Mesendoderm (in vitro differentiated cells): ENCODE results near the gene GALNT5.

ENCODE experiments used
- DNase-seq: peaks from one replicate; pipeline ENCODE4 v3.0.0; 2013
- H2AK5ac ChIP-seq: 2 replicates; pipeline ENCODE4 v1.6.1; 2013; ENCODE audit warnings: low read length, inconsistent platforms
- H2BK120ac ChIP-seq: 2 replicates; pipeline ENCODE4 v1.6.1; 2013; ENCODE audit warnings: low read depth, mild to moderate bottlenecking, low read length, moderate library complexity, mixed read lengths
- H2BK15ac ChIP-seq: replicated peaks from 2 replicates; pipeline ENCODE4 v1.6.1; 2013; ENCODE audit warnings: low read depth, mild to moderate bottlenecking, moderate library complexity
- H2BK5ac ChIP-seq: 2 replicates; pipeline ENCODE4 v1.6.1; 2013; ENCODE audit warnings: low read length, inconsistent platforms
- H3K18ac ChIP-seq: 2 replicates; pipeline ENCODE4 v1.6.1; 2013; ENCODE audit warnings: mild to moderate bottlenecking, low read length, mixed read lengths
- H3K23ac ChIP-seq: one replicate; pipeline ENCODE4 v1.6.1; 2013; ENCODE audit warnings: low read length
- H3K27ac ChIP-seq: 2 replicates; pipeline ENCODE4 v1.5.1; 2013; ENCODE audit warnings: low read depth, mild to moderate bottlenecking, inconsistent platforms, low read length, moderate library complexity
- H3K27me3 ChIP-seq: 2 replicates; pipeline ENCODE4 v1.6.1; 2013; ENCODE audit warnings: low read length, control low read depth, mild to moderate bottlenecking, inconsistent platforms; ENCODE audit not compliant: insufficient read depth, poor library complexity
- H3K36me3 ChIP-seq: 2 replicates; pipeline ENCODE4 v1.6.1; 2013; ENCODE audit warnings: low read length, inconsistent platforms; ENCODE audit not compliant: control insufficient read depth, insufficient read depth
- H3K4ac ChIP-seq: one replicate; pipeline ENCODE4 v1.6.1; 2013; ENCODE audit warnings: low read depth, mild to moderate bottlenecking, low read length, moderate library complexity
- H3K4me1 ChIP-seq: 2 replicates; pipeline ENCODE4 v1.6.1; 2013; ENCODE audit warnings: low read depth, low read length, inconsistent platforms; ENCODE audit not compliant: control insufficient read depth
- H3K4me2 ChIP-seq: 2 replicates; pipeline ENCODE4 v1.6.1; 2013; ENCODE audit warnings: low read length
- H3K4me3 ChIP-seq: 2 replicates; pipeline ENCODE4 v1.5.1; 2013; ENCODE audit warnings: mild to moderate bottlenecking, low read length
- H3K56ac ChIP-seq: one replicate; pipeline ENCODE4 v1.6.1; 2013; ENCODE audit warnings: low read length
- H3K79me1 ChIP-seq: 2 replicates; pipeline ENCODE4 v1.6.1; 2013; ENCODE audit warnings: low read length, inconsistent platforms
- H3K79me2 ChIP-seq: 2 replicates; pipeline ENCODE4 v1.6.1; 2013; ENCODE audit warnings: mild to moderate bottlenecking, low read length; ENCODE audit not compliant: control insufficient read depth, insufficient read depth
- H3K9ac ChIP-seq: 2 replicates; pipeline ENCODE4 v1.6.1; 2013; ENCODE audit warnings: low read length, inconsistent platforms
- H4K5ac ChIP-seq: one replicate; pipeline ENCODE4 v1.6.1; 2013; ENCODE audit warnings: low read length
- H4K8ac ChIP-seq: one replicate; pipeline ENCODE4 v1.6.1; 2013; ENCODE audit warnings: low read depth, mild to moderate bottlenecking, control low read depth, low read length, moderate library complexity
- WGBS: extraction: QIAGEN DNeasy Blood & Tissue Kit; methylation state at CpG from one replicate; pipeline ENCODE4 v1.1.7; 2013; ENCODE audit warnings: low lambda C conversion rate, missing lambda C conversion rate; ENCODE audit not compliant: insufficient coverage; ENCODE audit errors: extremely low coverage; 5-methylcytosine and 5-hydroxymethylcytosine counted together

The GALNT5 gene

GRCh38 chr2:157254041-157254440, 3.5 kb upstream of the GALNT5 start:
- Histone ChIP-seq H4K5ac (no peak overlapping the region), H3K4ac (no peak overlapping the region), H3K4me2 (no peak overlapping the region), H3K79me2 (no peaks in the 10 kb centered on the region), H2BK120ac (no peak overlapping the region), H4K8ac (no peak overlapping the region), H3K23ac (no peak overlapping the region), H3K9ac (no peak overlapping the region), H3K79me1 (no peaks in the 10 kb centered on the region), H3K36me3 (no peaks in the 10 kb centered on the region), H3K4me1 (no peaks in the 10 kb centered on the region), H3K27me3 (no peaks in the 10 kb centered on the region), H3K56ac (no peak overlapping the region), H3K27ac (no peak overlapping the region), H3K4me3 (no peak overlapping the region), H2BK5ac (no peak overlapping the region), H3K18ac (no peak overlapping the region), H2AK5ac (no peak overlapping the region), H2BK15ac (no peak overlapping the region)
- no CpG with 5 or more reads among the region's 2 CpGs for WGBS
- no peak for DNase-seq

- H4K5ac ChIP-seq: no peak overlapping the region
- H4K8ac ChIP-seq: no peak overlapping the region
- H2BK120ac ChIP-seq: no peak overlapping the region
- H3K23ac ChIP-seq: no peak overlapping the region
- no peak overlapping the region for H2BK5ac ChIP-seq
- H3K4ac ChIP-seq: no peak overlapping the region
- no peaks in the 10 kb centered on the region for H3K79me1 ChIP-seq
- no peak overlapping the region for H2AK5ac ChIP-seq
- H3K56ac ChIP-seq: no peak overlapping the region
- no peak overlapping the region for H3K9ac ChIP-seq
- no peak overlapping the region for H3K18ac ChIP-seq
- H3K36me3 ChIP-seq: no peaks in the 10 kb centered on the region
- no peaks in the 10 kb centered on the region for H3K27me3 ChIP-seq
- H3K4me1 ChIP-seq: no peaks in the 10 kb centered on the region
- H3K4me3 ChIP-seq: no peak overlapping the region
- no peak overlapping the region for H2BK15ac ChIP-seq
- H3K79me2 ChIP-seq: no peaks in the 10 kb centered on the region
- H3K4me2 ChIP-seq: no peak overlapping the region
- DNase-seq: no peak
- H3K27ac ChIP-seq: no peak overlapping the region
Observed at GRCh38 chr2:157255746-157256145, 1.8 kb upstream of the GALNT5 start.

GRCh38 chr2:157256626-157257025, 879 bp upstream of the GALNT5 start:
- Histone ChIP-seq H2BK120ac (no peak overlapping the region), H3K27me3 (no peaks in the 10 kb centered on the region), H3K79me2 (no peaks in the 10 kb centered on the region), H4K8ac (no peak overlapping the region), H3K4ac (no peak overlapping the region), H3K4me3 (no peak overlapping the region), H3K4me1 (no peaks in the 10 kb centered on the region), H2BK15ac (no peak overlapping the region), H3K23ac (no peak overlapping the region), H3K56ac (no peak overlapping the region), H3K36me3 (no peaks in the 10 kb centered on the region), H3K9ac (no peak overlapping the region), H3K18ac (no peak overlapping the region), H3K79me1 (no peaks in the 10 kb centered on the region), H2BK5ac (no peak overlapping the region), H4K5ac (no peak overlapping the region), H3K27ac (no peak overlapping the region), H2AK5ac (no peak overlapping the region), H3K4me2 (no peak overlapping the region)
- WGBS: no CpG with 5 or more reads among the region's 3 CpGs
- DNase-seq: no peak

GRCh38 chr2:157258520-157259326, 1.2 kb downstream of the GALNT5 start:
- H2BK5ac ChIP-seq: no peak overlapping the region
- H3K4me1 ChIP-seq: no peaks in the 10 kb centered on the region
- no peak overlapping the region for H4K8ac ChIP-seq
- no peak overlapping the region for H2BK120ac ChIP-seq
- DNase-seq: no peak
- no peaks in the 10 kb centered on the region for H3K79me1 ChIP-seq
- no peak overlapping the region for H3K4me3 ChIP-seq
- no peak overlapping the region for H3K56ac ChIP-seq
- no CpG with 5 or more reads among the region's 8 CpGs for WGBS
- H3K27ac ChIP-seq: no peak overlapping the region
- no peak overlapping the region for H3K4me2 ChIP-seq
- no peak overlapping the region for H3K4ac ChIP-seq
- H3K79me2 ChIP-seq: no peaks in the 10 kb centered on the region
- no peaks in the 10 kb centered on the region for H3K36me3 ChIP-seq
- H3K23ac ChIP-seq: no peak overlapping the region
- H2AK5ac ChIP-seq: no peak overlapping the region
- H3K9ac ChIP-seq: no peak overlapping the region
- no peak overlapping the region for H4K5ac ChIP-seq
- H3K27me3 ChIP-seq: no peaks in the 10 kb centered on the region
- H2BK15ac ChIP-seq: no peak overlapping the region
- no peak overlapping the region for H3K18ac ChIP-seq

DNA sequence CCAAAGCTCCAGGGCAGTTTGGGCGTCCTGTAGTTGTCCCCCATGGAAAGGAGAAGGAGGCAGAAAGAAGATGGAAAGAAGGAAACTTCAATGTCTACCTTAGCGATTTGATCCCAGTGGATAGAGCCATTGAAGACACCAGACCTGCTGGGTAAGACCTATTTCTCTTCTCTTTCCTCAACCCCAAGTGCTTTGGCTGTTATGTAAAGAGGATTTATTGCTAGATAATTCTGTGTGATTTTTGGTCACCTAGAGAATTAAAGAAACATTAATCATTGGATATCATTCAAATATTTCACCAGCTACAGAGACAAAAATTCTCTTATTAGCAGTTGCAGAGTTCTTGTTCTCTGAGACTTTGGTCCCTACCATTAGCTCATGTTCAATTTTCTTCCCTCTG, 1.9 kb downstream of the GALNT5 start:
- H3K79me2 ChIP-seq: no peaks in the 10 kb centered on the region
- H2BK15ac ChIP-seq: no peak overlapping the region
- H3K36me3 ChIP-seq: no peaks in the 10 kb centered on the region
- H2BK5ac ChIP-seq: no peak overlapping the region
- H3K27ac ChIP-seq: no peak overlapping the region
- no peak overlapping the region for H3K23ac ChIP-seq
- H2BK120ac ChIP-seq: no peak overlapping the region
- no peaks in the 10 kb centered on the region for H3K79me1 ChIP-seq
- no peak overlapping the region for H3K4me3 ChIP-seq
- no peak overlapping the region for H3K9ac ChIP-seq
- no peak for DNase-seq
- no peak overlapping the region for H3K4ac ChIP-seq
- H3K27me3 ChIP-seq: no peaks in the 10 kb centered on the region
- H4K5ac ChIP-seq: no peak overlapping the region
- no peak overlapping the region for H3K56ac ChIP-seq
- H3K18ac ChIP-seq: no peak overlapping the region
- H3K4me1 ChIP-seq: no peaks in the 10 kb centered on the region
- WGBS: no CpG with 5 or more reads among the region's 2 CpGs
- H4K8ac ChIP-seq: no peak overlapping the region
- H2AK5ac ChIP-seq: no peak overlapping the region
- H3K4me2 ChIP-seq: no peak overlapping the region

- Histone ChIP-seq H3K56ac (no peak overlapping the region), H2BK120ac (no peak overlapping the region), H3K4me3 (no peak overlapping the region), H3K4me2 (no peak overlapping the region), H3K79me1 (no peaks in the 10 kb centered on the region), H4K5ac (no peak overlapping the region), H2BK5ac (no peak overlapping the region), H3K27me3 (no peaks in the 10 kb centered on the region), H2AK5ac (no peak overlapping the region), H3K36me3 (no peaks in the 10 kb centered on the region), H2BK15ac (no peak overlapping the region), H4K8ac (no peak overlapping the region), H3K79me2 (no peaks in the 10 kb centered on the region), H3K27ac (no peak overlapping the region), H3K18ac (no peak overlapping the region), H3K23ac (no peak overlapping the region), H3K4ac (no peak overlapping the region), H3K9ac (no peak overlapping the region), H3K4me1 (no peaks in the 10 kb centered on the region)
- no CpG with 5 or more reads among the region's 2 CpGs for WGBS
- no peak for DNase-seq
Observed at GRCh38 chr2:157259960-157260359, 2.5 kb downstream of the GALNT5 start.
